GM18499 (cell line): ENCODE data around the gene COMP.

Source experiments
- ATAC-seq: cut with Tn5 transposase; IDR thresholded peaks from one replicate; pipeline ENCODE4 v1.9.1; 2021; ENCODE audit warnings: moderate number of reproducible peaks; ENCODE audit not compliant: insufficient read depth, unreplicated experiment

Gene COMP

GRCh38 chr19:18772620-18773587 lies 18.2 kb downstream of the COMP start:
- ATAC-seq: no peak

- ATAC-seq: no peak
These were observed 19.5 kb downstream of the COMP start for GRCh38 chr19:18771328-18772242.

- no peak for ATAC-seq
These were observed 20.3 kb downstream of the COMP start for GRCh38 chr19:18770663-18771327.

- ATAC-seq: no peak
These were observed 21.0 kb downstream of the COMP start for GRCh38 chr19:18769989-18770528.

GRCh38 chr19:18768997-18769891 lies 21.9 kb downstream of the COMP start:
- ATAC-seq: no peak

GRCh38 chr19:18768046-18768771 lies 22.9 kb downstream of the COMP start:
- ATAC-seq: no peak

GRCh38 chr19:18765224-18765623 lies 25.9 kb downstream of the COMP start:
- no peak for ATAC-seq

GRCh38 chr19:18764591-18765051 lies 26.5 kb downstream of the COMP start:
- ATAC-seq: no peak

- ATAC-seq: no peak
These were observed 27.2 kb downstream of the COMP start for GRCh38 chr19:18763674-18764590.

- no peak for ATAC-seq
These were observed 28.7 kb downstream of the COMP start for GRCh38 chr19:18762125-18763023.

- ATAC-seq: no peak
These were observed 29.5 kb downstream of the COMP start for GRCh38 chr19:18761531-18762110.

- no peak for ATAC-seq
These were observed 30.4 kb downstream of the COMP start for GRCh38 chr19:18760440-18761383.

GRCh38 chr19:18759995-18760426 lies 31.1 kb downstream of the COMP start:
- no peak for ATAC-seq

GRCh38 chr19:18759304-18759994 lies 31.7 kb downstream of the COMP start:
- ATAC-seq: no peak
